NCI-H2107 treated with DMSO at 0.1 percent for 48 hours (cell line): ENCODE results near the gene HIP1R.
"Not testable (repeated sequence)": the region's sequence is repeated elsewhere in the genome, so short reads cannot be mapped to it uniquely, and the experiment has no call there.

Source experiments
- DNase-seq: peaks from one replicate; lab custom pipeline; 2025; ENCODE audit not compliant: unreplicated experiment; lab: John Stamatoyannopoulos, UW

HIP1R gene

DNA sequence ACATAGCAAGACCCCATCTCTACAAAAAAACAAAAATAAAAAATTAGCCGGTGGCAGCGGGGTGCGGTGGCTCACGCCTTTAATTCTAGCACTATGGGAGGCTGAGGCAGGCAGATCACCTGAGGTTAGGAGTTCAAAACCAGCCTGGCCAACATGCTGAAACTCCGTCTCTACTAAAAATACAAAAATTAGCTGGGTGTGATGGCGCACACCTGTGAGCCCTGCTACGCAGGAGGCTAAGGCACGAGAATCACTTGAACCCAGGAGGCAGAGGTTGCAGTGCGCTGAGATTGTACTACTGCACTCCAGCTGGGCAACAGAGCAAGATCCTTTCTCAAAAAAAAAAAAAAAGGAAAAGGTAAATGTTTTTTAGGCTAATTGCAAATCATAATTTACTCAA, 57.5 kb downstream of the HIP1R start:
- not testable (repeated sequence) for DNase-seq

DNA sequence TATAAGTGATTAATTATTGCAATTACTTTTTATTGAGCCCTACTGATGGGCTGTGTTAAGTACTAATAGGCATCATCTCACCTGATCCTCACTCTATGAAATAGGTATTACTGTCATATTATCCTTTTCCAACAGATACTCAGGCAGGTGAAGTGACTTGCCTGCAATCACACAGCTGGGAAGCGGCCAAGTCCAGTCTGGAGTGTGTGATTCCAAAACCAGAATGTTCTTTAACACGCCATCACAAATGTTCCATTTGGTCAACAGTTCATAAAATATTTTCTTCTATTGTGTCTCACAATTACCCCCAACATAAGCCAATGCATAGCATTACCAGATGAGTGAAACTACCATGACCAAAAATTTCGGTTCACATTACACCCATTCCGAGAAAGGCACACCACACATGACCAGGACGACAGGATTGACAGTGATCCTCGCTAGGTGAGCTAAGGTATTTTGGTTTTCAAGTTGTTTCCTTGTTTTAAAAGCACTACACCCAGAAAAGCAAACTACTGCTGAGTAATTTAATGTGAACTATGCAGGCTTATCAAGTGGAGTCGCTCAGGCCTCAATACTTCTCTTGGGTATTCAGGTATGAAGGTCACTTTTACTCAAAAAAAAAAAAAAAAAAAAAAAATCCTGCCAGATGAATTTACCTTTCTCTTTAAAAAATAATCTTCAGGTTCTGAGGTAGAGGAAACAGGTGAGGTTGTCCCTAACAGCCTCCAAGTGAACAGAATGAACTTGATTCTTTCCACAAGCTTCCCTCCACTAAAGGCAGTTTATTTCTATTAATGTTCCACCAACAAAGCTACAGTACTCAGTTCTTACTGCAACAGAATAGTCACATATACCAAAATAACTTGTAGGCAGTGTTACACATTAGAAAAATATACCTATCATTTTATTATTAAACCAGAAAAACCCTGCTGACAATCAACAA, 58.2 kb downstream of the HIP1R start:
- no peak for DNase-seq

DNA sequence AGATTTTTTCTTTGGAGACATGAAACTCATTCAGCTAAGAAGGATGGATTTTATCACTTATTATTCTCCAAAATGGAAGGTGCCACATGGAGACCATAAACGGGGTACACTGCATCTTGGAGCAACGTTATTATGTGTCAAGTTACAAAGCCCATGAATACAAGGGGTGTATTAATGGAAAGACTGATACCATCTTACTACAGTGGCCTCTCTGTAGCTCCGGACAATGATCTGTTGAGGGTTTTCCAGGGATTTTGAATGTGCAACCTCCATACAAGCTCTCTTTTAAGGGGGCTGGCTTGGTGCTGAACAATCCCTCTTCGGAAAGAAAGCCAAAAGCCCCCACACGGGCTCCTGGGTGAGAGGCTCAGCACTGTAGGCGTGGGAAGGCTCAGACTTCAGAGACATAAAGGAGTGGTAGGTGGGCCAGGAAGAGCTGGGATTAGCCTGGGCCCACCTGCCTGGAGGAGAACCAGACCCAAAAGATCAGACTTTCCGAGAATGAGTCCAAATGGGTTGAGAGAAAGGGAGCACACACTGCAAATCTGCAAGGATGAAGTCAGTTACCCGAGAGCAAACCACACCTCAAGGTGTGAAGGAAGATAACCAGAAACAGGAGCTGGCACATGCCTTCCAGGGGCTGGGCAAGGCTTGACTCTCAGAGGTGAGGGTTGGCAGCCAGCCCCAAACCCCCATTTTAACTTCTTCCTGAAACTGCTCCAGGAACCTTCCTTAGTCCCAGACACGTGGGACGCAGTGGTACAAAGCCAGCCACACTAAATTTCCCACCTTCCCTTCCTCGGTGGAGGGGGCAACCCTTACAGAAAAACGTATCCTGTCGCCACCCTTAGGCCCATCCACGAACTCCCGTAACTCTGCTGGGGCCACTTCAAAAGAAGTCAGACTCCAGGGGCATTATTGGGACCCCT, 59.2 kb downstream of the HIP1R start:
- no peak for DNase-seq

DNA sequence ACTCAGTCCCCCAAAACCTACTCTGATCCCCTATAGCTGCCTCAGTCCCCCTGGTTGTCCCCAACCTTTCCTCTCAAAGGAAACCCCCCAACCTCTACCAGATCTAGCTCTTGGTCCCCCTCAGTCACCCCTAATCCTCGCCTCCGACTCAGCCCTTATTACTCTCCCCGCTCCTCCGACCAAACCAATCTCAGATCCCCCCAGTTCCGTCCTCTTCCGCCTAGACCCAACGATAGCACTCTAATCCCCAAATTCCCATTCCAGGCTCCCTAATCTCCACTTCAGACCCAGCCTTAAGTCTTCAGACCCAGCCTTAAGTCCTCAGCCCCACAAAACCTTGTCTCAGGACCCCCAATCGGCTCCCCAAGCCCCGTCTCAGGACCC, 60.1 kb downstream of the HIP1R start:
- DNase-seq: no peak

DNA sequence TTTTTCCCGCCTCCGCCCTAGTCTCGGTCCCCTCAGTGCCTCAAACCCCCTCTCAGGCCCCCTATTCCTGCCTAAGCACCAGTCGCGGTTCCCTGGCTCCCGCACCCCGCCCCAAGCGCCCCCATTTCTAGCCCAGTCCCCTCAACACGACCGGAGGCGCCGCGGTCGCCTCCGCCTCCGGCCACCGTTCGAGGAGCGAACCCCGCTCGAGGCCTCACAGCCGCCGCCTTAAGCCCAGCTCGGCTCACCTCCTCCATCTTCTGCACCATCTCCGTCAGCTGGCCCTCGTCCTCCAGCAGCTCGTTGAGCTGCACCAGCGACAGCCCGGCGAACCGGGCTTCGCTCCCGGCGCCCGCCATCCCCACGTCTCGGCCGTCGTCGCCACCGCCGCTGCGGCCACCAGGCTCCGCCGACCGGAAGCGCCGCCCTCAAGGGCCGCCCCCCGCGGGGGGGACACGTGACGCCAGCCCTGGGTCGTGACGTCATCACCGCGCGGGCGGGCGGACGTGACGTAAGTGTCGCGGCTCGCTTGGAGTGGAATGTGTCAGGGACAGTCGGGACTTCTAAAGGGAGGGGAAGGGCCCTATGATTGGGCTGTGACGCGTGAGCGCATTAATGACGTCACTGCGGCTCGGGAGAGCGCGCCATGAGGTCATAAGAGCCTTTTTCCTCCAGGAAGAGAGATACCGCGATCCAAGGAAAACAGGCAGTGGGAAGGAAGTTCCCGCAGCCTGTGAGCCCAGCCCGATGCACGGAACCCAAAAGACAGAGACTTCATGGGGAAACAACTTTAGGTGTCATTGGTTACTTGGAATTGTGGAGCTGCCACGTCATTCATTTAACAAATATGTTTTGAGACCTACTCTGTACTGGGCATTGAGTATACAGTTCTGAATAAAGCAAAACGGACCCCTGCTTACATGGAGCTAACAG, 60.7 kb downstream of the HIP1R start, which contains the start of gene VPS37B:
TSS of gene VPS37B (minus strand) at position 421 of the 933 bp plus-strand sequence. CDS start at position 359, 62 bp downstream.
- no peak for DNase-seq

DNA sequence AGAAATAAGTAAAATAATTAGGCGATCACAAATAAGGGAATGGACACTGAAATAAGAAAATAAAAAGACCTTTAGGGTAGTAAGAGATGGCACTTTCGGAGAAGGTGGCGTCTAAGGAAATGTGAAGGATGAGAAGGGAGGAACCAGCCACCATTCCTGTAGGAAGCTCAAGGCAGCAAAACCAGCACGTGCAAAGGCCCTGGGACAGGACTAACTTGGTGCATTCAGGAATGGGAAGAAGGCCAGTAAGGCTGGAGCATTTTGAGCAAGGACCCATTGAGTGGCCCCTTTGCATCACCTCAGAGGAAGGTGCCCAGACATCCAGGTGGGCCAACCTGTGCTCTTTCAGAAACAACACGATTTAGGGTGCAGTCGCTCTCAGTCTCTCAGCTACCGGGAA, 61.4 kb downstream of the HIP1R start:
- no peak for DNase-seq

DNA sequence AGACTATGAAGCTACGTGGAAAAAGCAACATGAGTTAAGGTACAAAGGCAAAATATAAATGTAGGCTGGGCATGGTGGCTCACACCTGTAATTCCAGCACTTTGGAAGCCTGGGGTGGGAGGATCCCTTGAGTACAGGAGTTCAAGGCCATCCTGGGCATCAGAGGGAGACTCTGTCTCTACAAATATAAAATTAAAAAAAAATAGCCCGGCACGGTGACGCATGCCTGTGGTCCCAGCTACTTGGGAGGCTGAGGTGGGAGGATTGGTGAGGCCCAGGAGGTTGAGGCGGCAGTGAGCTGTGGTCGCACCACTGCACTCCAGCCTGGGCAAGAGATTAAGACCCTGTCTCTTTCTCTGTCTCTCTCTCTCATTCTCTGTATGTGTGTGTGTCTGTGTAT, 64.6 kb downstream of the HIP1R start:
- DNase-seq: no peak

DNA sequence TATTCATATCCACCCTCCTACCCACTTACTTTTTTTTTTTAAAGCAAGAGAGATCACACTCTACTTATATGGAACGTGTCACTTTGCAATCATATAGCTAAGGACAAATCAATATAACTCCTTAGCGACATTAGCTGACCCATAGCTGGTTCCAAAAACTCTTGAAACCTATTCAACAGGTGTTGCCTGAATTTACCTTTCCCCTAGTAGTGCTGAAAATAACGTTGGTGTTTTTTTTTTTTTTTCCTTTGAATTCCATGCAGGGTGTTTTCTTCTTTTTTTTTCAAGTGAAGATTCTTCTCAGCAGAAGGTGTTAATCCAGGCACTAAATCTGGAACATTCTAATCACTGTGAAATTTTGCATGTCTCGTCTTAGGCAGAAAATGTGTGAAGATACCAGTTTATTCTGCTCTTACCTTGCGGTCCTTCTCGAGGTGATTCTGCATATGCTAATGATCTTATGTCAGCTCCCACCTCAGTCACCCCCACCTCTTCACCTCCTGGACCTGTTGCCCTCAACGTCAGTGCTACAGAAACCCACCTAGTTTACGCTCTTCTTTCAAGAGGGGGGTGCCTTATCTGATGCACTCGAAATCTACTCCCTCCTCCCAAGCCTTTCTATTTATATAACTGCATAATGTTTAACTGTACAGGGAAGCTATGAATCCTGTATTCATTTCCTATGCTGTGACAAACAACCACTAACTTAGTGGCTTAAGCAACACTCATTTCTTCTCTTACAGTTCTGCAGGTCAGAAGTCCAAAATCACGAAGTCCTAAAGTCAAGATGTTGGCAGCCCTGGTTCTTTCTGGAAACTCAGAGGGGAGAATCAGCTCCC, 67.8 kb downstream of the HIP1R start:
- DNase-seq: no peak

DNA sequence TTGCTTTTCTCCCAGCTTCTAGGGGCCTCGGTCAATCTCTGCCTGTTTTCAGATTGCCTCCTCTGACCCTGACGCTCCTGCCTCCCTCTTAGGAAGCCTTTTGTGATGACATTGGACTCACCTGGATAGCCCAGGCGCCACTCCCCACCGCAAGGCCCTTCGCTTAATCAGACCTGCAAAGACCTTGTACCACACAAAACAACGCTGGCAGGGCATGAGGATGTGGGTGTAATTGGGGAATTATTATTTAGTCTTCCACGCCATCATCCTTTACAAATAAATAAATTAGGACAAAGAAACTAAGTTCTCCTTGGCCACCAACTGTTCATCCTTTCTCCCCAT, 68.4 kb downstream of the HIP1R start:
- DNase-seq: no peak

DNA sequence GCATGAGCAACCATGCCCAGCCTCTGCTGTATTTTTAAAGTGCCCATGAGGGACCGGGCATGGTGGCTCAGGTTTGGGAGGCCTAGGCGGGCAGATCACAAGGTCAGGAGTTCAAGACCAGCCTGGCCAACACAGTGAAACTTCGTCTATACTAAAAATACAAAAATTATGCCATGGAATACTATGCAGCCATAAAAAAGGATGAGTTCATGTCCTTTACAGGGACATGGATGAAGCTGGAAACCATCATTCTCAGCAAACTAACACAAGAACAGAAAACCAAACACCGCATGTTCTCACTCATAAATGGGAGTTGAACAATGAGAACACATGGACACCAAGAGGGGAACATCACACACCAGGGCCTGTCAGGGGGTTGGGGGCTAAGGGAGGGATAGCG, 70.0 kb downstream of the HIP1R start:
- not testable (repeated sequence) for DNase-seq

DNA sequence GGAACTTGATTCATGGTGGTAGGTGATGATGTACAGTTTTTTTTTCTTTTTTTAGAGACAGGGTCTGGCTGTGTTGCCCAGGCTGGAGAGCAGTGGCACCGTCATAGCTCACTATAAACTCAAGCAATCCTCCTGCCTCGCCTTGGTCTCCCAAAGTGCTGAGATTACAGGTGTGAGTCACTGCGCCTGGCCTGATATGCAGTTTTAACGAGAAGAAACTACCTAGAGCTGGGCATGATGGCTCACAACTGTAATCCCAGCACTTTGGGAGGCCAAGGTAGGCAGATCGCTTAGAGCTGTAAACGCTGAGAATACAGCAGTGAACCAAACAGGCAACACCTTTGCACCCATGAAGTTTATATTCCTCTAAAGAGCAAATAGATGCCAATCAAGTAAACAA, 73.7 kb downstream of the HIP1R start:
- DNase-seq: no peak

DNA sequence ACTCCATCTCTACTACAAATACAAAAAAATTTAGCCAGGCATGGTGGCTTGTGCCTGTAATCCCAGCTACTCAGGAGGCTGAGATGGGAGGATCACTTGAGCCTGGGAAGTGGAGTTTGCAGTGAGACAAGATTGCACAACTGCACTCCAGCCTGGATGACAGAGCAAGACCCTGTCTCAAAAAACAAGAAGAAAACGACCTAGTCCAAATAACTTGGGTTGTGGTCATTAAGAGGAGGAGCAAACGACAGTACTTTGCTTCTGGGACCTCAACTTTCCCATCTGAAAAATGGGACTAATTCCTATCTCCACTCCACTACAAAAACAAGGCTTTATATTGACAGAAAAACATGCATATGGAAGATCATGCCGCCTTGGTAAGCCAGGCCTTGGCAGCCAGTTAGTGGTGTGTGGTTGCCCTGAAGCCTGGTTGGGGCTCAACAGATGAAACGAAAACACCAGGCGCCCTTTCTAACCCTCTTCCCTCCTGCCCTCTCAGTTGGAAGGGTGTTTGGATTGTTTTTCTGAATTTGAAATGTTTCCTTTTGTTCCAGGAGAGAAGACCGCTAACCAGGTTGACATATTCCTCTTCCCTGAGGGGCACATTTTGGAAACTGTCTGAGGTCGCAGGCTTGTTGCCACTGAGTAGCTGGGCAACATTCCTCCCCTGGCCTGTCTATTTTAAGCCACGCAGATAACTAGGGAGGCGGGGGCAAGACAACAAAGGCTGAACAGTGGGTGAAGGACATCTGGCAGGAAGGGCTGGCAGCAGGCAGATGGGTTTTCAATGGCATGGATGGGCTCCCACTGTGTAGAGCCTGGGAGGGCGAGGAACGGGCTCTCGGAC, 74.4 kb downstream of the HIP1R start:
- DNase-seq: peak; percentile 62
